Measurements from ENCODE around the gene ASCL5.

DNA sequence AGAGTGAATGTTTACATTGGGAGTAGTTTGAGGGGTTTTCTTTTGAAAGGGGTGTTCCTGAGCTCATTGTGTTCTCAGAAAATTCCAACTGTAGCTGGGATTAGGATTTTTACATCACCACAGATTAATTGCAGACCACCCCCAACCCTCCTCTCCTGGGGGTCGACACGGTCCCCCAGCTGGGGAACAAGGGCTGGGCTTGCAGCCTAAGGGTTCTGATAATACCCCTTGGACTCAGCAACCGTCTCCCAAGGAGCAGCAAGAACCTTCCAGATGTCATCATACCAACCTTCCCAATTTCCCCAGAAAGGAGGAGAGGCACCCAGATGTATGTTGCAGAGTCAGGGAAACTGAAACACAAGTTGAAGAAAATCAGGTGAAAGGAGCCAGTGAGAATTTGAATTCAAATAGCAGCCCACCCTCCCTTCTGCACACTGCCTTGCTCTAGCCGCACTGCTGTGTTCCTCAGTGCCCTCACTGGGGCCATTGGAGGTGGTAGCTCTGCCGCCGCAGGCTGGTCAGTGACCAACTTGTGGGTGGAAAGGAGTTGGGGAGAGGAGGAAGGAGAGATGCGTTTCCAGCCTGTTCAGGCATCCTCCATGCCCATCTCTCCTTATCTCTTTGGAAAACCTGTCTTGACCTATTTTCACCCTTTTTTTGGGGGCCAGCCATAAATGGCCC is 49.0 kb upstream of the ASCL5 start:
- no peak for TF ChIP-seq POLR2AphosphoS5 (IDR thresholded peaks at IDR 0.05; ENCODE audit: borderline replicate concordance, low read depth, low read length)
- TF ChIP-seq EZH2 (IDR thresholded peaks at IDR 0.05) = no peak
